ENCODE measurements around the gene FAM181A.

The FAM181A gene

DNA sequence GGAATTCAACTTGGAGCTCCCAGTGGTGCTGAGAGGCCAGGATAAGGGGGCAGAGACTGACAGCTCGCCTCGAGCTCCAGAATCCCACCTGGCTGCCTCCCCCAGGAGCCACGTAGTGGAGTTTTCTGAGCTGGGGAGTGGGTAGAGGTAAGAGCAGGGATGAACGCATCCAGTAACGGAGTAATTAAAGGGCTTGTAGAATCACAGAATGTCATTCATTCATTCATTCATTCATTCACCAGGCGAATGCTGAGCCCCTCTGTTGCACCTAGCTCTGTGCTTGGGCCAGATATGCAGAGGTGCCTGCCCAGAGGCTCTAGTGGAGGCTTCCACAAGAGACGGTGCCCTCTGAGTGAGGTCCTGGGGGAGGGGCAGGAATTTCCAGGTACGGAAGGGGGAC lies 8.1 kb downstream of the FAM181A start:
- TF ChIP-seq, protein P1, sequence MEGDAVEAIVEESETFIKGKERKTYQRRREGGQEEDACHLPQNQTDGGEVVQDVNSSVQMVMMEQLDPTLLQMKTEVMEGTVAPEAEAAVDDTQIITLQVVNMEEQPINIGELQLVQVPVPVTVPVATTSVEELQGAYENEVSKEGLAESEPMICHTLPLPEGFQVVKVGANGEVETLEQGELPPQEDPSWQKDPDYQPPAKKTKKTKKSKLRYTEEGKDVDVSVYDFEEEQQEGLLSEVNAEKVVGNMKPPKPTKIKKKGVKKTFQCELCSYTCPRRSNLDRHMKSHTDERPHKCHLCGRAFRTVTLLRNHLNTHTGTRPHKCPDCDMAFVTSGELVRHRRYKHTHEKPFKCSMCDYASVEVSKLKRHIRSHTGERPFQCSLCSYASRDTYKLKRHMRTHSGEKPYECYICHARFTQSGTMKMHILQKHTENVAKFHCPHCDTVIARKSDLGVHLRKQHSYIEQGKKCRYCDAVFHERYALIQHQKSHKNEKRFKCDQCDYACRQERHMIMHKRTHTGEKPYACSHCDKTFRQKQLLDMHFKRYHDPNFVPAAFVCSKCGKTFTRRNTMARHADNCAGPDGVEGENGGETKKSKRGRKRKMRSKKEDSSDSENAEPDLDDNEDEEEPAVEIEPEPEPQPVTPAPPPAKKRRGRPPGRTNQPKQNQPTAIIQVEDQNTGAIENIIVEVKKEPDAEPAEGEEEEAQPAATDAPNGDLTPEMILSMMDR (IDR thresholded peaks at IDR 0.05; ENCODE audit: low read depth, low read length) = no peak
- H3K4me3 ChIP-seq (ENCODE audit: low read depth, low read length) = no peak overlapping the region
- in situ Hi-C loops (cut with HindIII; ENCODE audit: low sequenced_read_pairs) = no loop called here
- DNase-seq (ENCODE audit: low read depth, low spot score) = no peak

DNA sequence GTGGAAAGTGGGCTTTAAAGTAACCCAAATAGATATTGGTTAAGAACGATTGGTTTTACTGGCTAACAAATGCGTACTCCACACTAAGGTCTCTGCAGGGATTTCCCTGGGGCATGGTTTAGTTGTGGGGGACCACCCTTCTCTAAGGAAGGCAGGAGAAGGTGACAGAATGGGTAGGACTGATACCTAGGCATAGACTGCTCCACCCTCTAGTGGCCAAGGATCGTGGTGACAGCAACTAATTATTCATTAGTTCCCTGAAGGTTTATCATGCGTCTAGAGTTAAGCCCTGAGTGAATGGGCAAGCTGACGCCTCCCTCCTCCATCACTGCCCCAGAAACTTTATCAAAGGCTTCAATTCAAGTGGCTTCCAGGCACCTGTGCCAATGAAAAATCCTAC lies 9.1 kb downstream of the FAM181A start:
- H3K4me3 ChIP-seq (ENCODE audit: low read depth, low read length) = no peak overlapping the region
- no peak for DNase-seq (ENCODE audit: low read depth, low spot score)
- in situ Hi-C loops (cut with HindIII; ENCODE audit: low sequenced_read_pairs) = no loop called here
- TF ChIP-seq, protein P1 (IDR thresholded peaks at IDR 0.05; ENCODE audit: low read depth, low read length) = peak; percentile 51

DNA sequence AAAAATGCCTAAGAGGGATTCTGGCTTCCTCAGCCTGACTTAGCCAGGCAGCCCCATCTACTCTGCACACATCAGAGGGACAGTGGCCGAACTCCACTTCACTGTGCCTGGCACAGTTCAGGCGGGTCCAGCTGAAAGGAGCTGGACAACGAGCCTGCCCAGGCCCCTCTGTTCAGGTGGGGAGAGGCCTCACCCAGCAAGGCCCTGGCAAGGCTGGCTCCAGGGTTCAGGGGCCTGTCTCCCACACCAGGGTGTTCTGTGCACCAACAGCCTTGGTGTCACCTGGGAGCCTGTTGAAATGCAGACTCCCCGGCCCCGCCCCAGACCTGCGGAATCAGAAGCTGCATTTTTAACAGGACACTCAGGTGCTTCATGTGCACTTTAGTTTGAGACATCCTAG lies 9.8 kb downstream of the FAM181A start:
- TF ChIP-seq, protein P1 (IDR thresholded peaks at IDR 0.05; ENCODE audit: low read depth, low read length) = no peak
- DNase-seq (ENCODE audit: low read depth, low spot score) = no peak
- no peak overlapping the region for H3K4me3 ChIP-seq (ENCODE audit: low read depth, low read length)
- in situ Hi-C loops (cut with HindIII; ENCODE audit: low sequenced_read_pairs) = no loop called here

DNA sequence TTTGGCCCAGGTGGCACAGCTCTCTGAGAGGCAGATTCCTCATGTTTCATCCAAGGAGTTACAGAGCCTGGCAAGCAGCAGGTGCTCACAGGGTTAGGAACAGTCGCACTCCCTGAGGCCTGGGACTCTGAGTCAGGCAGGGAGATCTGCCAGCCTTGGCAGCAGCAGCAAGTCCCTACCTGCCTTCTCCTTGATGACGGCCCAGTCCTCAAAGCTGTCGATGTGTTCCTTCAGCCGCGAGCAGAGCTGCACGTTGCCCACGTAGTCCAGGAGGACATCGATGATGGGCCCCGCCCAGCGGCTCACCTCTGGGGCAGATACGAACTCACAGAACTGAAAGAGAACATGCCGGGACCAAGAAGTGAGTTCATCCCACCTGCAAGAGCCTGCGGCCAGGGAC lies 10.4 kb downstream of the FAM181A start:
- TF ChIP-seq, protein P1 (IDR thresholded peaks at IDR 0.05; ENCODE audit: low read depth, low read length) = no peak
- in situ Hi-C loops (cut with HindIII; ENCODE audit: low sequenced_read_pairs) = no loop called here
- no peak for DNase-seq (ENCODE audit: low read depth, low spot score)
- H3K4me3 ChIP-seq (ENCODE audit: low read depth, low read length) = no peak overlapping the region

DNA sequence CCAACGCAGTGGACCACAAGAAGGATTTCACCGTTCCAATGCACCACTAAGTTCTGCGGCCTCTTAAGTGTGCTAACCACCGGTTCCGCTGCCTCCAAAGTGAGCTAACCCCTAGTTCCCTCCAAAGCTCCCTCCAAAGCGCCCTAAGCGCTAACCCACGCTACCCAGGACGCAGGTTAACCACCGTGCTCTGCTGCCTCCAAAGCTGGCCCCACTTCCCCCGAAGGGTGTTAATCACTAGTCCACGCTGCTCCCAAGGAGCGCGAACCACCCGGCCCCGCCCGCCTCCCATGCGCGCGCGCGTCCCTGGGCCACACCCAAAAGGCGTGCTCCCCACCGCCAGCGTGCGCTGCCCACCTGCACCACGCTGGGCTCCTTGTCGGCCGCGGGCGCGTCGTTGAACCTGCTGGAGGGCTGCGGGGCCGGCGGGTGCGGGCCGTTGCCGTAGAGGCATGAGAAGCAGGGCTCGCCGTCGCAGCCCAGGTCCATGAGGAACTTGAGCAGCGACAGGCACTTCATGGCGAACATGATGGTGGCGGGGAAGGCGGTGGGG lies 11.7 kb downstream of the FAM181A start:
- H3K4me3 ChIP-seq (ENCODE audit: low read depth, low read length) = no peak overlapping the region
- TF ChIP-seq, protein P1 (IDR thresholded peaks at IDR 0.05; ENCODE audit: low read depth, low read length) = no peak
- in situ Hi-C loops (cut with HindIII; ENCODE audit: low sequenced_read_pairs) = no loop called here
- DNase-seq (ENCODE audit: low read depth, low spot score) = no peak

DNA sequence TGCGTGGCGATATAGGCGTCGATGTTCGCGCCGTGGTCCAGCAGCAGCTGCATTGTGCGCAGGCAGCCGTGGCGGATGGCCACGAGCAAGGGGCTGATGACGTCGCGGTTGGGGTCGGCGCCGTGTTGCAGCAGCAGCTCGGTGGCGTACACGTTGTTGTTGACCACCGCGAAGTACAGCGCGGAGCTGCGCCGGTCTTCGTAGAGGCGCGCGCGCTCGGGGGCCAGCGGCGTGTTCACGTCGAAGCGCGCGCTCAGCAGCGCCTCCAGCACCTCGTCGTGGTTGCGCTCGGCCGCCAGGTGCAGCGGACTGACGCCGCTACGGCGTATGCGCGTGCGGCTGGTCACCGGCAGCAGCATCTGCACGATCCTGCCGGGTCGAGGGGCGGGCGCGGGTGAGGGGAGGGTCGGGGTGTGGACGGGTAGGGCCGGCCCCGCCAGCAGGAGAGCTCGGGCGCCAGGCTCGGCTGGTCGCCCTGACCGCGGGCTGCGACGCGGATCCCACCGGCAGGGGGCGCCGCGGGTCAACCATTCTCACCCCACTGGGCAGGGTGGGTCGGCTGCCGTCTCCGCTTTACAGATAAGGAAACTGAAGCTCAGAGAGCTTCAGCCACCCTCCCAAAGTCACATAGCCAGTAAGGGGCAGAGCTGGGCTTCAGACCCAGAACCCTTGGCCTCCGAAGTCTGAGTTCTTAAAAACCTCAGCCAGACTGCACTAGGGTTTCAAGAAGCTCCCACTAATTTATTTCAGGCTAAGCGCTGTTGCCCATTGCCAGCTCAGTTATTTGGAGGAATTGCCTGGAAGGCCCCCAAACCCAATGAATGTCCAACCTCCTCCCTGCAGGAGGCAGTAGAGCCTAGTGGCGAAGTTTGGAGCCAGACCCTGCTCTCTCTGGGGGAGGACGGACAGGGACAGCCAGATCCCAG lies 12.4 kb downstream of the FAM181A start:
- TF ChIP-seq, protein P1 (IDR thresholded peaks at IDR 0.05; ENCODE audit: low read depth, low read length) = peak; percentile 58
- DNase-seq (ENCODE audit: low read depth, low spot score) = peak; percentile 62
- H3K4me3 ChIP-seq (ENCODE audit: low read depth, low read length) = no peak overlapping the region
- in situ Hi-C loops (cut with HindIII; ENCODE audit: low sequenced_read_pairs) = no loop called here

All from astrocyte of the spinal cord (primary cell).